GM23338 (cell line): ENCODE data around the gene AIG1. TPM values are rescaled to one million over a fixed set of nuclear protein-coding genes. Genes with fewer than 3 reads are reported as not detected.

ENCODE experiments used
- ATAC-seq: fragments of 200-7000 bp; cut with Tn5 transposase; 3 replicates; pipeline ENCODE4 v1.9.1; 2020
- DNase-seq: peaks from one replicate; pipeline ENCODE4 v3.0.0-alpha.2; 2015; ENCODE audit warnings: low spot score
- H2AFZ ChIP-seq: fragments of 200-600 bp; sonication (generic); 2 replicates; pipeline ENCODE4 v1.8.0; 2016; ENCODE audit warnings: antibody characterized with exemption, mild to moderate bottlenecking, moderate library complexity
- H3F3A ChIP-seq: fragments of 200-600 bp; sonication (generic); replicated peaks from 2 replicates; pipeline ENCODE4 v1.8.0; 2017; ENCODE audit warnings: antibody characterized with exemption, mixed run types, low read depth
- H3K27ac ChIP-seq: fragments of 200-600 bp; sonication (generic); 2 replicates; pipeline ENCODE4 v1.6.1; 2016; ENCODE audit warnings: low read depth
- H3K27me3 ChIP-seq: fragments of 200-600 bp; sonication (generic); 2 replicates; pipeline ENCODE4 v1.8.0; 2016; ENCODE audit warnings: mild to moderate bottlenecking, mixed run types, moderate library complexity; ENCODE audit not compliant: insufficient read depth
- H3K36me3 ChIP-seq: fragments of 200-600 bp; sonication (generic); 2 replicates; pipeline ENCODE4 v1.8.0; 2016; ENCODE audit warnings: mild to moderate bottlenecking; ENCODE audit not compliant: insufficient read depth
- H3K4me1 ChIP-seq: fragments of 200-600 bp; sonication (generic); 2 replicates; pipeline ENCODE4 v1.8.0; 2016; ENCODE audit warnings: mild to moderate bottlenecking, moderate library complexity; ENCODE audit not compliant: insufficient read depth
- H3K4me2 ChIP-seq: fragments of 200-600 bp; sonication (generic); 2 replicates; pipeline ENCODE4 v1.7.1; 2017; ENCODE audit warnings: mixed run types
- H3K4me3 ChIP-seq: fragments of 200-600 bp; sonication (generic); 2 replicates; pipeline ENCODE4 v1.6.1; 2016; ENCODE audit warnings: mixed run types
- H3K79me2 ChIP-seq: fragments of 200-600 bp; sonication (generic); replicated peaks from 2 replicates; pipeline ENCODE4 v1.8.0; 2017; ENCODE audit warnings: mild to moderate bottlenecking; ENCODE audit not compliant: insufficient read depth
- H3K9me2 ChIP-seq: fragments of 200-600 bp; sonication (generic); 2 replicates; pipeline ENCODE4 v1.8.0; 2017; ENCODE audit not compliant: insufficient read depth
- H4K20me1 ChIP-seq: fragments of 200-600 bp; sonication (generic); replicated peaks from 2 replicates; pipeline ENCODE4 v1.8.0; 2017; ENCODE audit warnings: mild to moderate bottlenecking; ENCODE audit not compliant: insufficient read depth
- H3K27ac Mint-ChIP-seq: 2 replicates; pipeline ENCODE4 v1.8.0; 2020; ENCODE audit warnings: inconsistent platforms, mild to moderate bottlenecking, moderate library complexity, mixed read lengths
- H3K27me3 Mint-ChIP-seq: 3 replicates; pipeline ENCODE4 v1.8.0; 2022; ENCODE audit warnings: low read depth, mild to moderate bottlenecking, moderate library complexity, mixed read lengths, inconsistent platforms; ENCODE audit not compliant: insufficient read depth, poor library complexity
- H3K36me3 Mint-ChIP-seq: 3 replicates; pipeline ENCODE4 v1.8.0; 2021; ENCODE audit warnings: low read depth, mild to moderate bottlenecking, inconsistent platforms, moderate library complexity, mixed read lengths
- H3K4me1 Mint-ChIP-seq: 3 replicates; pipeline ENCODE4 v1.8.0; 2020; ENCODE audit warnings: mild to moderate bottlenecking, inconsistent platforms, mixed read lengths
- H3K4me3 Mint-ChIP-seq: 3 replicates; pipeline ENCODE4 v1.8.0; 2021; ENCODE audit warnings: moderate library complexity, mild to moderate bottlenecking, inconsistent platforms, mixed read lengths
- H3K9me3 Mint-ChIP-seq: 3 replicates; pipeline ENCODE4 v1.8.0; 2020; ENCODE audit warnings: moderate library complexity, mild to moderate bottlenecking, inconsistent platforms, mixed read lengths
- EZH2 ChIP-seq: fragments of 200-600 bp; sonication (generic); IDR thresholded peaks from one replicate; pipeline ENCODE4 v1.8.0; 2017; ENCODE audit warnings: antibody characterized with exemption, mild to moderate bottlenecking, low read depth; ENCODE audit not compliant: unreplicated experiment
- EZH2phosphoT487 ChIP-seq: fragments of 200-600 bp; sonication (generic); IDR thresholded peaks from one replicate; pipeline ENCODE4 v1.8.1; 2018; ENCODE audit warnings: antibody characterized with exemption; ENCODE audit not compliant: unreplicated experiment
- POLR2AphosphoS5 ChIP-seq: IDR thresholded peaks from 2 replicates; pipeline ENCODE4 v1.6.1; 2016; ENCODE audit warnings: antibody characterized with exemption, low read depth
- REST ChIP-seq: IDR thresholded peaks from one replicate; pipeline ENCODE4 v1.6.1; 2018; ENCODE audit warnings: antibody characterized with exemption; ENCODE audit not compliant: unreplicated experiment
- STAT1 ChIP-seq: IDR thresholded peaks from one replicate; pipeline ENCODE4 v1.6.1; 2016; ENCODE audit warnings: antibody characterized with exemption; ENCODE audit not compliant: unreplicated experiment
- ZNF114 ChIP-seq: fragments of 250-450 bp; sonication (Bioruptor Pico); IDR thresholded peaks from 2 replicates; pipeline ENCODE4 v1.5.0; 2020; ENCODE audit warnings: mild to moderate bottlenecking, moderate library complexity
- ZNF331 ChIP-seq: fragments of 250-450 bp; sonication (Bioruptor Pico); IDR thresholded peaks from 2 replicates; pipeline ENCODE4 v1.5.0; 2020; ENCODE audit warnings: low read depth, mild to moderate bottlenecking, moderate library complexity
- ZNF462 ChIP-seq: fragments of 250-450 bp; sonication (Bioruptor Pico); IDR thresholded peaks from 2 replicates; pipeline ENCODE4 v1.5.0; 2020; ENCODE audit warnings: mild to moderate bottlenecking, moderate library complexity
- polyA plus RNA-seq: library from polyadenylated mRNA; unstranded; fragments of >200 nt; fragmentation: Nextera tagmentation; extraction: Ambion mirVana; gene quantifications from 2 replicates; pipeline ENCODE4 v1.2.1, GENCODE V29; 2016
- total RNA-seq: library from RNA; depleted of rRNA; stranded (reverse); fragments of >200 nt; shearing (Covaris generic); gene quantifications from 2 replicates; pipeline ENCODE4 v1.2.3, GENCODE V29; 2014
- TF ChIP-seq, protein P1 (sequence below), 2 experiments: fragments of 200-600 bp in 1 of 2; sonication (generic) in 1 of 2; conservative IDR thresholded peaks; 2 replicates each; pipeline versions ENCODE4 v1.5.1 to v1.6.1; 2016 to 2017; ENCODE audit warnings: antibody characterized with exemption in 2 of 2, low read depth in 2 of 2, mild to moderate bottlenecking in 2 of 2, moderate library complexity in 1 of 2

Gene AIG1
- total and polyA plus RNA-seq, 2 experiments from 2014 or later: 65.2 to 88.4 TPM

DNA sequence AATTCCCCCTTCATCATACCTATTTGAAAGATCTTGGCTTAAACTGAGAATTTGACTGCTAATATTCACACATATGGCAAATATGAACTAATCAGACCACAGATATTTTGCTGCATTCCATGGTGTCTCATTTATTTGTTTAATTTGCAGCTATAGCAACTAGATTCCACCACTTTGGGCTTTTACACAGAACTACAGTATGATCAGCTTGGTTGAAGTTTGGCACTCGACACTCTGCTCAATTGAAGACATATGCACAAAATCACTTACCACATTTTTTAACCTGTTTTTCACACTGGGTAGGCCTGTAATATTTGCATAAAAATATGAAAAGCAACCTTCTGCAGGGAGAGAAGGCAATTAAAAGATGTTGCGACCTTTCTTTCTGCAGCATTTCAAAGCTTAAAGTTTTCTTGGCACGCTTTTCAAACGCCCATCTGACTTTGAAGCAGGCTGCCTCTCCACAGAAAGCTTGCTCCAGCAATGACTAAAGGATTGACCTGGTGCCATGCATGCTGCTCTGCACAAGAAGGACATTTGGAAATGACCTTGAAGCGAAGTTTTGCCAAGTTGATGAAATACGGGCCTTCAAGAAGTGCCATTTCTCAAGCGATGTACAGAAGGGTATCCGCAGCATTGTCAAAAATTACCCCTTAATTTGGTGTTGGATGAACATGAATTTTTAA lies 126.7 kb downstream of the AIG1 start:
- H3K4me1 Mint-ChIP-seq: no peaks in the 10 kb centered on the region
- Histone ChIP-seq H3K9me2 (no peaks in the 10 kb centered on the region), H2AFZ (no peak overlapping the region), H3K79me2 (no peaks in the 10 kb centered on the region), H3K4me2 (no peak overlapping the region), H3K36me3 (no peaks in the 10 kb centered on the region), H4K20me1 (no peaks in the 10 kb centered on the region), H3K27ac (no peak overlapping the region), H3F3A (no peaks in the 10 kb centered on the region), H3K27me3 (no peaks in the 10 kb centered on the region), H3K4me3 (no peak overlapping the region), H3K4me1 (no peaks in the 10 kb centered on the region)
- peaks cover 3% of the 10 kb centered on the region for H3K27me3 Mint-ChIP-seq
- no peak overlapping the region for H3K4me3 Mint-ChIP-seq
- DNase-seq: no peak
- H3K9me3 Mint-ChIP-seq: no peaks in the 10 kb centered on the region
- H3K27ac Mint-ChIP-seq: no peak overlapping the region
- TF ChIP-seq, protein P1, sequence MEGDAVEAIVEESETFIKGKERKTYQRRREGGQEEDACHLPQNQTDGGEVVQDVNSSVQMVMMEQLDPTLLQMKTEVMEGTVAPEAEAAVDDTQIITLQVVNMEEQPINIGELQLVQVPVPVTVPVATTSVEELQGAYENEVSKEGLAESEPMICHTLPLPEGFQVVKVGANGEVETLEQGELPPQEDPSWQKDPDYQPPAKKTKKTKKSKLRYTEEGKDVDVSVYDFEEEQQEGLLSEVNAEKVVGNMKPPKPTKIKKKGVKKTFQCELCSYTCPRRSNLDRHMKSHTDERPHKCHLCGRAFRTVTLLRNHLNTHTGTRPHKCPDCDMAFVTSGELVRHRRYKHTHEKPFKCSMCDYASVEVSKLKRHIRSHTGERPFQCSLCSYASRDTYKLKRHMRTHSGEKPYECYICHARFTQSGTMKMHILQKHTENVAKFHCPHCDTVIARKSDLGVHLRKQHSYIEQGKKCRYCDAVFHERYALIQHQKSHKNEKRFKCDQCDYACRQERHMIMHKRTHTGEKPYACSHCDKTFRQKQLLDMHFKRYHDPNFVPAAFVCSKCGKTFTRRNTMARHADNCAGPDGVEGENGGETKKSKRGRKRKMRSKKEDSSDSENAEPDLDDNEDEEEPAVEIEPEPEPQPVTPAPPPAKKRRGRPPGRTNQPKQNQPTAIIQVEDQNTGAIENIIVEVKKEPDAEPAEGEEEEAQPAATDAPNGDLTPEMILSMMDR (conservative IDR thresholded peaks at IDR 0.05; ENCODE audit: low read depth in 2 of 2): no peak
- TF ChIP-seq EZH2 (no peak), ZNF331 (CRISPR knock-in tag) (no peak), POLR2AphosphoS5 (no peak), EZH2phosphoT487 (no peak), REST (no peak)
- H3K36me3 Mint-ChIP-seq: peaks cover 5% of the 10 kb centered on the region; the same call in 2 of the 3 replicates
- ATAC-seq: no peak

GRCh38 chr6:143188292-143188691 lies 127.6 kb downstream of the AIG1 start:
- Mint-ChIP-seq H3K27me3 (peaks cover 1% of the 10 kb centered on the region), H3K36me3 (peaks cover 5% of the 10 kb centered on the region; the same call in 2 of the 3 replicates), H3K27ac (no peak overlapping the region), H3K4me1 (no peaks in the 10 kb centered on the region), H3K9me3 (no peaks in the 10 kb centered on the region), H3K4me3 (no peak overlapping the region)
- no peak overlapping the region for H3K27ac ChIP-seq
- no peak overlapping the region for H3K4me3 ChIP-seq
- H3F3A ChIP-seq: no peaks in the 10 kb centered on the region
- H2AFZ ChIP-seq: no peak overlapping the region
- H3K4me1 ChIP-seq: no peaks in the 10 kb centered on the region
- H3K9me2 ChIP-seq: no peaks in the 10 kb centered on the region
- no peaks in the 10 kb centered on the region for H3K36me3 ChIP-seq
- ATAC-seq: no peak
- H3K79me2 ChIP-seq: no peaks in the 10 kb centered on the region
- no peaks in the 10 kb centered on the region for H3K27me3 ChIP-seq
- no peak overlapping the region for H3K4me2 ChIP-seq
- no peak for DNase-seq
- H4K20me1 ChIP-seq: no peaks in the 10 kb centered on the region
- no peak for TF ChIP-seq ZNF331 (CRISPR knock-in tag)
- no peak for TF ChIP-seq EZH2phosphoT487
- no peak for TF ChIP-seq ZNF462
- TF ChIP-seq ZNF114 (CRISPR knock-in tag): no peak
- TF ChIP-seq STAT1: no peak
- TF ChIP-seq EZH2: no peak
